Neural progenitor cell (in vitro differentiated cells): ENCODE data around the gene HOXA10. TPM values are rescaled to one million over a fixed set of nuclear protein-coding genes. Genes with fewer than 3 reads are reported as not detected.

Experiments
- DNase-seq: peaks from one replicate; pipeline ENCODE4 v3.0.0-alpha.2; 2016; ENCODE audit warnings: low spot score
- H2AFZ ChIP-seq: fragments of 200-600 bp; sonication (generic); replicated peaks from 2 replicates; pipeline ENCODE4 v1.6.1; 2016; ENCODE audit warnings: antibody characterized with exemption
- H3F3A ChIP-seq: fragments of 200-600 bp; sonication (generic); 2 replicates; pipeline ENCODE4 v1.6.1; 2016; ENCODE audit warnings: antibody characterized with exemption, low read depth
- H3K27ac ChIP-seq: fragments of 200-600 bp; sonication (generic); 2 replicates; pipeline ENCODE4 v1.5.1; 2016; ENCODE audit warnings: mild to moderate bottlenecking
- H3K27me3 ChIP-seq: fragments of 200-600 bp; sonication (generic); 2 replicates; pipeline ENCODE4 v1.6.1; 2016; ENCODE audit warnings: mild to moderate bottlenecking, moderate library complexity
- H3K36me3 ChIP-seq: fragments of 200-600 bp; sonication (generic); 2 replicates; pipeline ENCODE4 v1.5.1; 2016
- H3K4me1 ChIP-seq: fragments of 200-600 bp; sonication (generic); 2 replicates; pipeline ENCODE4 v1.6.1; 2016; ENCODE audit warnings: mixed run types
- H3K4me2 ChIP-seq: fragments of 200-600 bp; sonication (generic); 2 replicates; pipeline ENCODE4 v1.6.1; 2016
- H3K4me3 ChIP-seq: fragments of 200-600 bp; sonication (generic); 2 replicates; pipeline ENCODE4 v1.5.1; 2016
- H3K79me2 ChIP-seq: fragments of 200-600 bp; sonication (generic); 2 replicates; pipeline ENCODE4 v1.6.1; 2016; ENCODE audit warnings: low read depth
- H3K9ac ChIP-seq: fragments of 200-600 bp; sonication (generic); 2 replicates; pipeline ENCODE4 v1.6.1; 2016
- H3K9me3 ChIP-seq: fragments of 200-600 bp; sonication (generic); 2 replicates; pipeline ENCODE4 v1.5.1; 2016; ENCODE audit warnings: low read depth
- H4K20me1 ChIP-seq: fragments of 200-600 bp; sonication (generic); 2 replicates; pipeline ENCODE4 v1.6.1; 2016; ENCODE audit warnings: low read depth
- H3K27ac Mint-ChIP-seq: 3 replicates; pipeline ENCODE4 v1.8.0; 2021; ENCODE audit warnings: mixed read lengths
- H3K27me3 Mint-ChIP-seq: 2 replicates; pipeline ENCODE4 v1.8.0; 2022; ENCODE audit warnings: low read depth, mild to moderate bottlenecking, inconsistent platforms, moderate library complexity, mixed read lengths; ENCODE audit not compliant: insufficient read depth
- H3K36me3 Mint-ChIP-seq: 3 replicates; pipeline ENCODE4 v1.8.0; 2021; ENCODE audit warnings: mixed read lengths
- H3K4me1 Mint-ChIP-seq: 3 replicates; pipeline ENCODE4 v1.8.0; 2021; ENCODE audit warnings: mixed read lengths
- H3K4me3 Mint-ChIP-seq: 3 replicates; pipeline ENCODE4 v1.8.0; 2021; ENCODE audit warnings: mild to moderate bottlenecking, moderate library complexity, mixed read lengths
- H3K9me3 Mint-ChIP-seq: 3 replicates; pipeline ENCODE4 v1.8.0; 2020; ENCODE audit warnings: mixed read lengths
- EZH2 ChIP-seq: fragments of 200-600 bp; sonication (generic); IDR thresholded peaks from 2 replicates; pipeline ENCODE4 v1.6.1; 2017; ENCODE audit warnings: antibody characterized with exemption, mild to moderate bottlenecking, moderate library complexity
- EZH2phosphoT487 ChIP-seq: fragments of 200-600 bp; sonication (generic); IDR thresholded peaks from 2 replicates; pipeline ENCODE4 v1.6.1; 2017; ENCODE audit warnings: antibody characterized with exemption
- total RNA-seq: library from RNA; depleted of rRNA; stranded (reverse); fragments of >200 nt; gene quantifications from 2 replicates; pipeline ENCODE4 v1.2.3, GENCODE V29; 2015; ENCODE audit warnings: low replicate concordance
- TF ChIP-seq, protein P1 (sequence below): fragments of 200-600 bp; sonication (generic); IDR thresholded peaks from 2 replicates; pipeline ENCODE4 v1.5.1; 2017; ENCODE audit warnings: antibody characterized with exemption, mild to moderate bottlenecking

The HOXA10 gene
- total RNA-seq, 1 donor from 2014 or later, result not detected

DNA sequence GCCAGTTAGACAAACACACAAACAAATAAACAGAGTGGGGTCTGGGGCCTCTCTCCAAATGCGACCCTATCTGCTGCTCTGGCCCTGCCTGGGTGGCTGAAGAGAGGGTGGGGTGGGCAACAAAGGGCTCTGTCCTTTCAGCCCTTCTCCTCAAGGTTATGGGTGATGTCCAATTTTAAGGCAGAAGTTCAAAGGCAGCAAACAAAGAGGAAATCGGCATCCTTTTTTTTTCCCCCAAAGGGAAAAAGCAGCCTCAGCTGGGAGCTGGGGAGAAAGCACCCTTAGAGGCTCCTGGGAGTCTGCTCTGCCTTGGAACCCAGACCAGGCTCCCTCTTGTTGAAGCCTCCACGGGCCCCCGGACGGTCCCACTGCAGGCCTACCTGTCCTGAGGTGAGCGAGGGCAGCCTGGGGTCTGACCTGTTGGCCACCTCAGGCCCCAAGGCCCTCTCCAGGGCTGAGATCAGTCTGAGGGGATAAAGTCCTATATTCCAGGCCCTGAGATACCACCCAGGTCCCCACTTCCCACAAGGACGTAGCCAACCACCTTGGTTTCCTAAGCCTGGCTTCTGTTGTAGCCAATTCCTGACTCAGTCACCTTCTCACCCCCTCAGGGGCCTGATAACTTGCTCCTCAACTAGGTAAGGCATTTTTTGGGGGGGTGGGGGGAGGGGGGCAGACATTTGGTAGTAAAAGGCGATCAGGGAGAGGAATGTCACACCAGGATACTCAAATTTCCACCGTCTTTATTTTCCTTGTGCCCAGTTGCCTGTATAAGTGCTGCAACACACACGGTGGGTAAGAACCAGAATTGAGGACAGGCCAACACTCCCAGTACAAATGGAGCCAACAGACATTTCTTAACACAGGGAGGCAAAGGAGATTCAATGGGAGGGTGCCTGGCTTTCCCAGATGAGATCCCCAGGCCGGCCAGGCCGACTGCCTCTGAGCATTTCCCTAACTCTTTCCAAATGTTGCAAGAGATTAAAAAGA is 6.6 kb upstream of the HOXA10 start:
- Histone ChIP-seq H3K36me3 (no peaks in the 10 kb centered on the region), H3K27ac (no peak overlapping the region), H3K4me3 (no peak overlapping the region), H3K4me1 (peaks cover 14% of the 10 kb centered on the region), H3K27me3 (peaks cover 100% of the 10 kb centered on the region), H3K79me2 (no peaks in the 10 kb centered on the region), H3K4me2 (no peak overlapping the region), H3F3A (peaks cover 17% of the 10 kb centered on the region), H4K20me1 (peaks cover 100% of the 10 kb centered on the region), H2AFZ (no peak overlapping the region), H3K9me3 (no peaks in the 10 kb centered on the region), H3K9ac (no peak overlapping the region)
- Mint-ChIP-seq H3K4me1 (peaks cover 13% of the 10 kb centered on the region), H3K9me3 (peaks cover 18% of the 10 kb centered on the region), H3K27me3 (peaks cover 96% of the 10 kb centered on the region), H3K4me3 (no peak overlapping the region), H3K36me3 (no peaks in the 10 kb centered on the region), H3K27ac (no peak overlapping the region)
- no peak for DNase-seq
- no peak for TF ChIP-seq EZH2
- no peak for TF ChIP-seq EZH2phosphoT487
- TF ChIP-seq, protein P1, sequence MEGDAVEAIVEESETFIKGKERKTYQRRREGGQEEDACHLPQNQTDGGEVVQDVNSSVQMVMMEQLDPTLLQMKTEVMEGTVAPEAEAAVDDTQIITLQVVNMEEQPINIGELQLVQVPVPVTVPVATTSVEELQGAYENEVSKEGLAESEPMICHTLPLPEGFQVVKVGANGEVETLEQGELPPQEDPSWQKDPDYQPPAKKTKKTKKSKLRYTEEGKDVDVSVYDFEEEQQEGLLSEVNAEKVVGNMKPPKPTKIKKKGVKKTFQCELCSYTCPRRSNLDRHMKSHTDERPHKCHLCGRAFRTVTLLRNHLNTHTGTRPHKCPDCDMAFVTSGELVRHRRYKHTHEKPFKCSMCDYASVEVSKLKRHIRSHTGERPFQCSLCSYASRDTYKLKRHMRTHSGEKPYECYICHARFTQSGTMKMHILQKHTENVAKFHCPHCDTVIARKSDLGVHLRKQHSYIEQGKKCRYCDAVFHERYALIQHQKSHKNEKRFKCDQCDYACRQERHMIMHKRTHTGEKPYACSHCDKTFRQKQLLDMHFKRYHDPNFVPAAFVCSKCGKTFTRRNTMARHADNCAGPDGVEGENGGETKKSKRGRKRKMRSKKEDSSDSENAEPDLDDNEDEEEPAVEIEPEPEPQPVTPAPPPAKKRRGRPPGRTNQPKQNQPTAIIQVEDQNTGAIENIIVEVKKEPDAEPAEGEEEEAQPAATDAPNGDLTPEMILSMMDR, result no peak

DNA sequence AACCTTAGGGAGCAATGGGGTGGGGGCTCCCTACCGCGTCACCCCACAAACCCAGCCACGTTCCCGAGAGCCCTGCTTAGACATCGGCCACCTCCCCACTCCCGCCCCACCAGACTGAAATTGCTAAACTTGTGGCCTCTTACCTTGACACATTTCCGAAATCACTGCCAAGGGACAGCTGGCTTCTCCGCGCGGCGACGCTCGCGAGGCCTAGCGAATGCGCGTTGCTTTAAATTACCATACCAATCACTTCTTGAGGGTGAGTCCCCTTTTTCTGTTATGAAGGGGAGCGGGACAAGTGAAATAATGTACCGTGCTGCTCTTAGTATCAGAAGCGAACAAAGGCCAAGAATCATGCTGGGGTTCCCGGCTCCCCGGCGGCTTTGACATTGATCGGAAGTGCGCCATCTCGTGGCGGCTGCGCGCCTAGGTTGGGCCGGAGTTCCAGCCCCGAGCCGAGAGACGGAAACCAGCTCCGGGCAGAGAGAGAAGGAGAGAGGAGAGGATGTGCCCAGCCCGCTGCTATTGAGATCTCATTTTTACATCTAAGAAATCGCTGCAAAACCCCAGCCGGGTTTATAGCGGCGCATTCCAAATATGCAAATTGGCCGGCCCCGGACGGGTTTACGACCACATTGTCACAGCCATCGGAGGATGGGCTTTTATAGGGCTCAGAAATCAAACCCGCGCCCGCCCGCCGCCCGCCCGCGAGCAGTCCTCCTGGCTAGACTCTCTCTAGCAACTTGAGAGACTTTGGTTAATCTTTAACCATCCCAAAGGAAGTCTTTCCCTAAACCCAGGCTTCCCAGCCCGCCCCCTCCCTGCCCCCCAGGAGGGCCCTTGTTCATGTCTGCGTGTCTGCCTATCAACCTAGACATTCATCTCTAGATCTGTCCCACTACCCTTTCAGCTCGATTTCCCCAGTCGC is 5.6 kb upstream of the HOXA10 start:
- H3K27ac ChIP-seq, result no peak overlapping the region
- Mint-ChIP-seq H3K9me3 (peaks cover 18% of the 10 kb centered on the region), H3K27ac (no peak overlapping the region), H3K36me3 (no peaks in the 10 kb centered on the region), H3K4me1 (peaks cover 10% of the 10 kb centered on the region), H3K27me3 (peaks cover 96% of the 10 kb centered on the region), H3K4me3 (peak overlapping the region; percentile 5)
- peaks cover 14% of the 10 kb centered on the region for H3K4me1 ChIP-seq
- TF ChIP-seq EZH2phosphoT487, result peak; percentile 93
- TF ChIP-seq, protein P1, result peak; percentile 91
- TF ChIP-seq EZH2, result peak; percentile 98
- peaks cover 100% of the 10 kb centered on the region for H3K27me3 ChIP-seq
- H2AFZ ChIP-seq, result no peak overlapping the region
- peaks cover 17% of the 10 kb centered on the region for H3F3A ChIP-seq
- H3K4me2 ChIP-seq, result no peak overlapping the region
- H3K36me3 ChIP-seq, result no peaks in the 10 kb centered on the region
- no peaks in the 10 kb centered on the region for H3K9me3 ChIP-seq
- H3K4me3 ChIP-seq, result no peak overlapping the region
- peak; percentile 62 for DNase-seq
- no peaks in the 10 kb centered on the region for H3K79me2 ChIP-seq
- peaks cover 100% of the 10 kb centered on the region for H4K20me1 ChIP-seq
- H3K9ac ChIP-seq, result no peak overlapping the region

DNA sequence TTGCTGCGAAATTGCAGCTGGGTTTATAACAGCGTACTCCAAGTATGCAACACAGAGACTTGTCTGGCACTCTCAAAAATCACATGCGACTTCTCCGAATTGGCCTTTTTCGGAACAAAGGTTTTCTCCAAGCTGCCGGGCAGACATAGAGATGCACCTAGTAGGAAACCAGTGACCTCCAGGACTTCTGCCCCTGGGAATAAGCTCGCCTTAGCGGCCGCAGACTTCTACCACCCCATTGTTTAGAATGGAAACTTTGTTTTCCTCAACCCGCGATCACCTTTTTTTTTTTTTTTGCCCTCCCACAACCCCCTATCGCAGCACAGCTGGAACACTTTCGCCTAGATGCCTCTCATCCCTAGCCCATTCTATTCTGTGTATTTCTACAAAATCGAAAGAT is 4.9 kb upstream of the HOXA10 start:
- no peak overlapping the region for H3K4me2 ChIP-seq
- no peaks in the 10 kb centered on the region for H3K9me3 ChIP-seq
- no peaks in the 10 kb centered on the region for H3K36me3 Mint-ChIP-seq
- no peak overlapping the region for H3K27ac Mint-ChIP-seq
- H3K4me3 Mint-ChIP-seq, result peak overlapping the region; percentile 5
- no peak overlapping the region for H2AFZ ChIP-seq
- peaks cover 100% of the 10 kb centered on the region for H3K27me3 ChIP-seq
- no peak overlapping the region for H3K4me3 ChIP-seq
- H3K9ac ChIP-seq, result no peak overlapping the region
- H3K9me3 Mint-ChIP-seq, result peaks cover 18% of the 10 kb centered on the region
- H3K79me2 ChIP-seq, result no peaks in the 10 kb centered on the region
- no peak overlapping the region for H3K27ac ChIP-seq
- peaks cover 100% of the 10 kb centered on the region for H4K20me1 ChIP-seq
- H3K4me1 ChIP-seq, result peaks cover 14% of the 10 kb centered on the region
- peak; percentile 72 for TF ChIP-seq EZH2
- TF ChIP-seq, protein P1, result no peak
- TF ChIP-seq EZH2phosphoT487, result peak; percentile 35
- peaks cover 8% of the 10 kb centered on the region for H3K4me1 Mint-ChIP-seq
- peaks cover 15% of the 10 kb centered on the region for H3F3A ChIP-seq
- H3K27me3 Mint-ChIP-seq, result peaks cover 95% of the 10 kb centered on the region
- no peaks in the 10 kb centered on the region for H3K36me3 ChIP-seq
- no peak for DNase-seq
